ENCODE measurements around the gene CYP8B1. TPM values are rescaled to one million over a fixed set of nuclear protein-coding genes. Genes with fewer than 3 reads are reported as not detected.

Gene CYP8B1
- total RNA-seq, 2 experiments from 2014 or later, result not detected

GRCh38 chr3:42874749-42875148 lies 930 bp downstream of the CYP8B1 start:
- Mint-ChIP-seq H3K27ac (no peak overlapping the region), H3K36me3 (no peaks in the 10 kb centered on the region), H3K4me3 (no peak overlapping the region), H3K27me3 (no peaks in the 10 kb centered on the region), H3K4me1 (no peaks in the 10 kb centered on the region), H3K9me3 (no peaks in the 10 kb centered on the region)
- DNase-seq, result no peak

- Mint-ChIP-seq H3K9me3 (no peaks in the 10 kb centered on the region), H3K4me3 (no peak overlapping the region), H3K36me3 (no peaks in the 10 kb centered on the region), H3K27ac (no peak overlapping the region), H3K27me3 (no peaks in the 10 kb centered on the region), H3K4me1 (no peaks in the 10 kb centered on the region)
- no peak for DNase-seq
Observed at GRCh38 chr3:42873221-42873982, 2.3 kb downstream of the CYP8B1 start.

- Mint-ChIP-seq H3K4me1 (no peaks in the 10 kb centered on the region), H3K27me3 (no peaks in the 10 kb centered on the region), H3K36me3 (no peaks in the 10 kb centered on the region), H3K9me3 (no peaks in the 10 kb centered on the region), H3K27ac (no peak overlapping the region), H3K4me3 (no peak overlapping the region)
- DNase-seq, result no peak
Observed at GRCh38 chr3:42872718-42873117, 3.0 kb downstream of the CYP8B1 start.

- no peak for DNase-seq
- Mint-ChIP-seq H3K4me1 (no peaks in the 10 kb centered on the region), H3K9me3 (no peaks in the 10 kb centered on the region), H3K36me3 (no peaks in the 10 kb centered on the region), H3K27ac (no peak overlapping the region), H3K27me3 (no peaks in the 10 kb centered on the region), H3K4me3 (no peak overlapping the region)
Observed at GRCh38 chr3:42871592-42872196, 4.0 kb downstream of the CYP8B1 start.

GRCh38 chr3:42868841-42869240 lies 6.8 kb downstream of the CYP8B1 start:
- DNase-seq, result no peak
- H3K36me3 Mint-ChIP-seq, result no peaks in the 10 kb centered on the region
- H3K4me1 Mint-ChIP-seq, result no peaks in the 10 kb centered on the region
- no peaks in the 10 kb centered on the region for H3K9me3 Mint-ChIP-seq
- no peak overlapping the region for H3K4me3 Mint-ChIP-seq
- H3K27me3 Mint-ChIP-seq, result no peaks in the 10 kb centered on the region
- H3K27ac Mint-ChIP-seq, result no peak overlapping the region

GRCh38 chr3:42867138-42867537 lies 8.5 kb downstream of the CYP8B1 start:
- Mint-ChIP-seq H3K4me1 (no peaks in the 10 kb centered on the region), H3K4me3 (no peak overlapping the region), H3K9me3 (no peaks in the 10 kb centered on the region), H3K27me3 (no peaks in the 10 kb centered on the region), H3K36me3 (no peaks in the 10 kb centered on the region), H3K27ac (no peak overlapping the region)
- no peak for DNase-seq

GRCh38 chr3:42865256-42865655 lies 10.4 kb downstream of the CYP8B1 start:
- DNase-seq, result no peak
- Mint-ChIP-seq H3K27me3 (no peaks in the 10 kb centered on the region), H3K4me3 (no peak overlapping the region), H3K27ac (no peak overlapping the region), H3K4me1 (no peaks in the 10 kb centered on the region), H3K9me3 (no peaks in the 10 kb centered on the region), H3K36me3 (no peaks in the 10 kb centered on the region)

GRCh38 chr3:42864321-42864950 lies 11.2 kb downstream of the CYP8B1 start:
- no peaks in the 10 kb centered on the region for H3K4me1 Mint-ChIP-seq
- no peaks in the 10 kb centered on the region for H3K9me3 Mint-ChIP-seq
- H3K36me3 Mint-ChIP-seq, result no peaks in the 10 kb centered on the region
- no peaks in the 10 kb centered on the region for H3K27me3 Mint-ChIP-seq
- no peak overlapping the region for H3K4me3 Mint-ChIP-seq
- H3K27ac Mint-ChIP-seq, result no peak overlapping the region
- DNase-seq, result no peak

- H3K4me1 Mint-ChIP-seq, result no peaks in the 10 kb centered on the region
- no peak overlapping the region for H3K27ac Mint-ChIP-seq
- peaks cover 2% of the 10 kb centered on the region for H3K9me3 Mint-ChIP-seq
- no peak for DNase-seq
- no peaks in the 10 kb centered on the region for H3K36me3 Mint-ChIP-seq
- H3K4me3 Mint-ChIP-seq, result no peak overlapping the region
- H3K27me3 Mint-ChIP-seq, result peaks cover 5% of the 10 kb centered on the region
Observed at GRCh38 chr3:42856544-42856943, 19.1 kb downstream of the CYP8B1 start.

GRCh38 chr3:42855547-42856380 lies 19.9 kb downstream of the CYP8B1 start:
- Mint-ChIP-seq H3K36me3 (no peaks in the 10 kb centered on the region), H3K4me1 (no peaks in the 10 kb centered on the region), H3K4me3 (no peak overlapping the region), H3K9me3 (peaks cover 2% of the 10 kb centered on the region), H3K27ac (no peak overlapping the region), H3K27me3 (peaks cover 5% of the 10 kb centered on the region)
- no peak for DNase-seq

- no peak overlapping the region for H3K4me3 Mint-ChIP-seq
- H3K36me3 Mint-ChIP-seq, result no peaks in the 10 kb centered on the region
- peaks cover 5% of the 10 kb centered on the region for H3K27me3 Mint-ChIP-seq
- DNase-seq, result no peak
- no peak overlapping the region for H3K27ac Mint-ChIP-seq
- peaks cover 2% of the 10 kb centered on the region for H3K9me3 Mint-ChIP-seq
- no peaks in the 10 kb centered on the region for H3K4me1 Mint-ChIP-seq
Observed at GRCh38 chr3:42855219-42855546, 20.5 kb downstream of the CYP8B1 start.

- H3K27ac Mint-ChIP-seq, result no peak overlapping the region
- H3K4me3 Mint-ChIP-seq, result no peak overlapping the region
- H3K27me3 Mint-ChIP-seq, result peaks cover 5% of the 10 kb centered on the region
- no peaks in the 10 kb centered on the region for H3K36me3 Mint-ChIP-seq
- no peak for DNase-seq
- no peaks in the 10 kb centered on the region for H3K9me3 Mint-ChIP-seq
- H3K4me1 Mint-ChIP-seq, result no peaks in the 10 kb centered on the region
Observed at GRCh38 chr3:42853739-42854302, 21.9 kb downstream of the CYP8B1 start.

GRCh38 chr3:42853056-42853455 lies 22.6 kb downstream of the CYP8B1 start:
- Mint-ChIP-seq H3K36me3 (no peaks in the 10 kb centered on the region), H3K27ac (no peak overlapping the region), H3K4me3 (no peak overlapping the region), H3K4me1 (no peaks in the 10 kb centered on the region), H3K9me3 (no peaks in the 10 kb centered on the region), H3K27me3 (peaks cover 5% of the 10 kb centered on the region)
- no peak for DNase-seq

GRCh38 chr3:42852441-42852840 lies 23.2 kb downstream of the CYP8B1 start:
- Mint-ChIP-seq H3K36me3 (no peaks in the 10 kb centered on the region), H3K27ac (no peak overlapping the region), H3K27me3 (peaks cover 5% of the 10 kb centered on the region), H3K4me1 (peaks cover 4% of the 10 kb centered on the region), H3K4me3 (no peak overlapping the region), H3K9me3 (no peaks in the 10 kb centered on the region)
- DNase-seq, result no peak
